Rectal smooth muscle tissue (tissue), 1 donor: ENCODE measurements around the gene HDDC2.

ENCODE experiments used
- H3K27ac ChIP-seq: one replicate; pipeline ENCODE4 v1.7.0; 2013; ENCODE audit warnings: low read depth, low read length, inconsistent platforms
- H3K27me3 ChIP-seq: one replicate; pipeline ENCODE4 v1.7.0; 2013; ENCODE audit warnings: low read length; ENCODE audit not compliant: control insufficient read depth, insufficient read depth
- H3K36me3 ChIP-seq: one replicate; pipeline ENCODE4 v1.7.0; 2013; ENCODE audit warnings: low read length; ENCODE audit not compliant: control insufficient read depth, insufficient read depth
- H3K4me1 ChIP-seq: one replicate; pipeline ENCODE4 v1.7.0; 2013; ENCODE audit warnings: low read length; ENCODE audit not compliant: control insufficient read depth, insufficient read depth
- H3K4me3 ChIP-seq: one replicate; pipeline ENCODE4 v1.7.0; 2013; ENCODE audit warnings: low read length
- H3K9ac ChIP-seq: one replicate; pipeline ENCODE4 v1.7.0; 2013; ENCODE audit warnings: low read length

Gene HDDC2, protein sequence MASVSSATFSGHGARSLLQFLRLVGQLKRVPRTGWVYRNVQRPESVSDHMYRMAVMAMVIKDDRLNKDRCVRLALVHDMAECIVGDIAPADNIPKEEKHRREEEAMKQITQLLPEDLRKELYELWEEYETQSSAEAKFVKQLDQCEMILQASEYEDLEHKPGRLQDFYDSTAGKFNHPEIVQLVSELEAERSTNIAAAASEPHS

GRCh38 chr6:125301435-125302391, at the start of gene HDDC2:
TSS of gene HDDC2 (minus strand) at chr6:125301967. CDS start at chr6:125301932, 35 bp downstream.
- peaks cover 6% of the 10 kb centered on the region for H3K4me1 ChIP-seq

DNA sequence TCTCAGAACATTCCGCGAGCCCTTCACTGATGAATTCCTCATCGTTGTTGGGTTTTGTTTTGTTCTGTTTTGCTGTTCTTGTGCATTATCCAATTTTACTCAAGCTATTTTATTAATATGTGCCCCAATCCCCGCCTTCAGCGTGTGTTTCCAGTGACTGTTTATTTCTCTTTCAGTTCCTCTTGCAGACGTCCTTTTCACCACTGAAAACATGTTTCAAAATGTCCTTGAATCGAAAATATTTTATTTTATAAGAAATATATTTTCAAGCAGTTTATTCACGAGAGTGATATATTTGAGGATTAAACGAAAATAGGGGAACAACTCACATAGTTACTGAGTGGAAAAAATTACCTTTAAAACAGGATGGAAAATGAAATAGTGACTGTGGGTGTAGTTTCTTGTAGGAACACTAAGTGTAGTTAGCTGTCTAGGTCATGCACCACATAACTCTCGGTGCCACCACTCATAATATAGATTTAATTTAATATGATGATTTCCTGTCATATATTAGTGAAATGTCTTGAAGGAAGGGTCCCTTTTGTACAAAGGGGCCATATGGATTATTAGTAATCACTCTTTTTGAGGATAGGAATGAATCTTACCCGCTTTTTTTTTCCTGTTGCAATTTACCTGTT, 45.3 kb upstream of the HDDC2 start:
- no peaks in the 10 kb centered on the region for H3K27me3 ChIP-seq
- H3K36me3 ChIP-seq, result no peaks in the 10 kb centered on the region
- H3K4me3 ChIP-seq, result no peak overlapping the region
- H3K4me1 ChIP-seq, result no peaks in the 10 kb centered on the region
- no peak overlapping the region for H3K9ac ChIP-seq
- H3K27ac ChIP-seq, result no peak overlapping the region

More at GRCh38 chr6:125301435-125302391, at the start of gene HDDC2:
- Histone ChIP-seq H3K36me3 (peaks cover 3% of the 10 kb centered on the region), H3K9ac (peak within 1 kb of the TSS; percentile 81), H3K27ac (peak within 1 kb of the TSS; percentile 88), H3K27me3 (no peaks in the 10 kb centered on the region), H3K4me3 (peak within 1 kb of the TSS; percentile 83)

DNA sequence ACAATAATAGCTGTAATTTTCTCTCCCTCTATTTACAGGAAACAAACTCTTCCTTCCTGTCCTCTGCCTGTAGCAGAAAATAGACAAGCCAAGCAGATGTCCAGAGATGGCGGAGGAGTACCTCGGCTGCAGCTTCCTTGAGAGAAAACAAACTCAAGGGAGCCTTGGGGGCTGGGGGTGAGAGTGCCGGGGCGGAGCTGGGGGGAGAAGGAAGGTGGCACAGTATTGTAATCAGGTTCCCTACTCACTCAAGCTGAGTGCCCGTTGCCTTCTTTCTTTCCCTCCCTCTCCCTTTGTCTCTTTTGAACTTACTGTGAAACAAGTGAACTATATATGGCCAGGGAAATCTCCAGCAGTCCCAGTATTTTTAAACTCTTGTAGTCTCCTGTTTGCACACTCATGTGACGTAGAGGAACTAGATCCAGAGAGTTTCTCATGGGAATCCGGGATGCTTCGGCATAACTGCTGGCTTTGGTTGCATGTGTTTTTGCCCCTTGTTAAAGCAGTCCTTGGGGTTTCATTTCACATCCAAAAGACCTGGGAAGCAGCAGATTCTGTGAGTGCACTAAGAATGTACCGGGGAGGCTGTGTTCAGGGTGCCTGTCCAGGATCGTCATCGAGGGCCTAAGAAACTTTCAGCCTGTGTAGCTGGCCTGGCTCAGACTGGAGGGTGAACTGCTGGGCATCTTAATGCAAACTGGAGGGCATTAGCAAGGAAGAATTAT, 44.6 kb upstream of the HDDC2 start:
- Histone ChIP-seq H3K27ac (no peak overlapping the region), H3K4me1 (no peaks in the 10 kb centered on the region), H3K36me3 (no peaks in the 10 kb centered on the region), H3K9ac (no peak overlapping the region), H3K4me3 (no peak overlapping the region), H3K27me3 (no peaks in the 10 kb centered on the region)

- no peaks in the 10 kb centered on the region for H3K27me3 ChIP-seq
- H3K36me3 ChIP-seq, result no peaks in the 10 kb centered on the region
Measured at GRCh38 chr6:125341460-125341859, 39.7 kb upstream of the HDDC2 start.

GRCh38 chr6:125340991-125341390, 39.2 kb upstream of the HDDC2 start:
- no peak overlapping the region for H3K27ac ChIP-seq
- H3K4me1 ChIP-seq, result no peaks in the 10 kb centered on the region
- H3K27me3 ChIP-seq, result no peaks in the 10 kb centered on the region
- H3K36me3 ChIP-seq, result no peaks in the 10 kb centered on the region
- no peak overlapping the region for H3K4me3 ChIP-seq
- H3K9ac ChIP-seq, result no peak overlapping the region

More at GRCh38 chr6:125341460-125341859, 39.7 kb upstream of the HDDC2 start:
- Histone ChIP-seq H3K27ac (no peak overlapping the region), H3K4me3 (no peak overlapping the region), H3K9ac (no peak overlapping the region), H3K4me1 (no peaks in the 10 kb centered on the region)

- H3K4me3 ChIP-seq, result no peak overlapping the region
- no peaks in the 10 kb centered on the region for H3K4me1 ChIP-seq
- no peak overlapping the region for H3K27ac ChIP-seq
- no peak overlapping the region for H3K9ac ChIP-seq
- H3K27me3 ChIP-seq, result no peaks in the 10 kb centered on the region
- no peaks in the 10 kb centered on the region for H3K36me3 ChIP-seq
Measured at GRCh38 chr6:125340175-125340835, 38.5 kb upstream of the HDDC2 start.

DNA sequence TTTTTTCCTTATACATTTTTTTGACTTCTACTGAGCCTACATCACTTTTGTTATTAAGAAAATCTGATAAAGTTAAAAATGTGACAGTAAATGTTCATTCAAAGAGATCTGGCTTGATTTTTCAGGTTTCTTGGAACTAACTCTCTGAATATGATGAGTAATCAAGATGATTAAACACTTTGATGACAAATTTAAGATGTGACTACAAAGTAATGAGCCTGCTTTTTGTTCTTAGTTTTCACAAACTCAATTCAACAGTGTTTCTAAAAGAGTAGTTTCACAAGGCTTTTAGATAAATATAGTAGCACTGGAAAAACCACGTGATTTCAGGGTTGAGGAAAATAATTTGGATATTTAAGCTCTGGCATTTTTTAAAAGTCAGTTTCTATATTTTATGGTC, 37.9 kb upstream of the HDDC2 start:
- Histone ChIP-seq H3K27me3 (no peaks in the 10 kb centered on the region), H3K4me1 (no peaks in the 10 kb centered on the region), H3K4me3 (no peak overlapping the region), H3K36me3 (no peaks in the 10 kb centered on the region), H3K9ac (no peak overlapping the region), H3K27ac (no peak overlapping the region)

- H3K9ac ChIP-seq, result no peak overlapping the region
- H3K4me1 ChIP-seq, result no peaks in the 10 kb centered on the region
- H3K36me3 ChIP-seq, result no peaks in the 10 kb centered on the region
- H3K4me3 ChIP-seq, result no peak overlapping the region
- no peak overlapping the region for H3K27ac ChIP-seq
- H3K27me3 ChIP-seq, result no peaks in the 10 kb centered on the region
Measured at GRCh38 chr6:125338381-125338780, 36.6 kb upstream of the HDDC2 start.

DNA sequence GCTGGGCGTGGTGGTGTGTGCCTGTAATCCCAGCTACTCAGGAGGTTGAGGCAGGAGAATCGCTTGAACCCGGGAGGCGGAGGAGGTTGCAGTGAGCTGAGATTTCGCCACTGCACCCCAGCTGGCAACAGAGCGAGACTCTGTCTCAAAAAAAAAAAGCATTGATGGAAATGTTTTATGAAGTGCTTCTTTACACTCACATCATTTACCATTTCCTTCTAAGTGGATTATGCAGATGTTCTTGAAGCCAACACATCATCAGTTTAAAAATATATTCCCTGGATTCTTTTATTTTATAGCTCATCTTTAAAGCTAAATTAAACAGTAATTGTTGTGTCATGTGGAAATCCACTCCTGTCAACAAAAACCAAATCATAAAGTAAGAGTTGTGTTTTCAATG, 35.9 kb upstream of the HDDC2 start:
- Histone ChIP-seq H3K36me3 (no peaks in the 10 kb centered on the region), H3K27ac (no peak overlapping the region), H3K9ac (no peak overlapping the region), H3K27me3 (no peaks in the 10 kb centered on the region), H3K4me3 (no peak overlapping the region), H3K4me1 (no peaks in the 10 kb centered on the region)

GRCh38 chr6:125332664-125333063, 30.9 kb upstream of the HDDC2 start:
- Histone ChIP-seq H3K9ac (no peak overlapping the region), H3K27me3 (no peaks in the 10 kb centered on the region), H3K36me3 (no peaks in the 10 kb centered on the region), H3K27ac (no peak overlapping the region), H3K4me3 (no peak overlapping the region), H3K4me1 (no peaks in the 10 kb centered on the region)

GRCh38 chr6:125325586-125325985, 23.8 kb upstream of the HDDC2 start:
- H3K27me3 ChIP-seq, result no peaks in the 10 kb centered on the region
- H3K4me1 ChIP-seq, result no peaks in the 10 kb centered on the region
- H3K27ac ChIP-seq, result no peak overlapping the region
- no peak overlapping the region for H3K4me3 ChIP-seq
- H3K36me3 ChIP-seq, result no peaks in the 10 kb centered on the region
- no peak overlapping the region for H3K9ac ChIP-seq
